ENCODE measurements around the gene GINS3. TPM values are rescaled to one million over a fixed set of nuclear protein-coding genes. Genes with fewer than 3 reads are reported as not detected.

The GINS3 gene
- total and polyA plus RNA-seq, 8 donors: 0.56 to 2.0 (median 0.90) TPM

DNA sequence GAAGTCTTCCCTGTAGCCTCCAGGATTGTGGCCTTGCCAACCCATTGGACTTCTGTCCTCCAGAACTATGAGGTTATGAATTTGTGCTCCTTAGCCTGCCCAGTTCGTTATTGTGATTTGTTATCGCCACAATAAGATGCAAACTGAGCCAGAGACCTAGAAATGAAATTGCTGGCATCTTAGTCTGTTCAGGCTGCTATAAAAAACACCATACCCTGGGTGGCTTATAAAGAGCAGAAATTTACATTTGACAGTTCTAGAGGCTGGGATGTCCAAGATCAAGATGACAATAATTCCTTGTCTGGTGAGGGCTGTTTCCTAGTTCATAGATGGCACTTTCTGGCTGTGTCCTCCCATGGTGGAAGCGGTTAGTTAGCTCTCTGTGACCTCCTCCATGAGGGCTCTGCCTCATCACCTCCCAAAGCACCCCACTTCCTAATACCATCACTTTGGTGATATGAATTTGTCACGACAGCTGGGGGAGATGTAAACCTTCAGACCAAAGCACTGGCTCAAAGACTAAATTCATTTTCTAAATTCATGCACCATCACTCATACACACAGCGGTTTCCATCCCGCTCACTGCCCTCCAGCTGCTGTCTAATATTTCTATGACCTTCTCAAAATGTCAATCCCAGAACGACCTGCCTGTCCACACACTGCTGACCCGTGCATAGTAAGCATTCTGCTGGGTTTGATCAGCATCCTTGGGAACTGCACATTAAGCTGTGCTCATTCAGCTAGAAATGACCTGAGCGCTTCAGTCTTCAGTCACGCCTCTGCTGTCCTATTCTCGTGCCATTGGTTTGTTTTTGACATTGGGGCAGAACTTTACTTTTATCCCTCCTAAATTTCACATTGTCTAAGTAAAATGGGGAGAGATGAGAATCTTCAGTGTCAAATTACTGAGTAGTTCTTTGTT, 36.6 kb downstream of the GINS3 start:
- intact Hi-C loops (cut with DNase I): no loop called here
- H3K9me3 ChIP-seq: no peaks in the 10 kb centered on the region
- DNase-seq: no peak
- H3K36me3 ChIP-seq: no peaks in the 10 kb centered on the region
- no peak overlapping the region for H3K27ac ChIP-seq
- no peak overlapping the region for H3K4me3 ChIP-seq
- no peaks in the 10 kb centered on the region for H3K27me3 ChIP-seq
- FAIRE-seq: no peak
- no peaks in the 10 kb centered on the region for H3K4me1 ChIP-seq
- 63 to 68% methylated on average over 11 of the region's 11 CpGs for WGBS, 2 donors
- no peak for ATAC-seq
- TF ChIP-seq, protein P1, sequence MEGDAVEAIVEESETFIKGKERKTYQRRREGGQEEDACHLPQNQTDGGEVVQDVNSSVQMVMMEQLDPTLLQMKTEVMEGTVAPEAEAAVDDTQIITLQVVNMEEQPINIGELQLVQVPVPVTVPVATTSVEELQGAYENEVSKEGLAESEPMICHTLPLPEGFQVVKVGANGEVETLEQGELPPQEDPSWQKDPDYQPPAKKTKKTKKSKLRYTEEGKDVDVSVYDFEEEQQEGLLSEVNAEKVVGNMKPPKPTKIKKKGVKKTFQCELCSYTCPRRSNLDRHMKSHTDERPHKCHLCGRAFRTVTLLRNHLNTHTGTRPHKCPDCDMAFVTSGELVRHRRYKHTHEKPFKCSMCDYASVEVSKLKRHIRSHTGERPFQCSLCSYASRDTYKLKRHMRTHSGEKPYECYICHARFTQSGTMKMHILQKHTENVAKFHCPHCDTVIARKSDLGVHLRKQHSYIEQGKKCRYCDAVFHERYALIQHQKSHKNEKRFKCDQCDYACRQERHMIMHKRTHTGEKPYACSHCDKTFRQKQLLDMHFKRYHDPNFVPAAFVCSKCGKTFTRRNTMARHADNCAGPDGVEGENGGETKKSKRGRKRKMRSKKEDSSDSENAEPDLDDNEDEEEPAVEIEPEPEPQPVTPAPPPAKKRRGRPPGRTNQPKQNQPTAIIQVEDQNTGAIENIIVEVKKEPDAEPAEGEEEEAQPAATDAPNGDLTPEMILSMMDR (IDR thresholded peaks at IDR 0.05): no peak

DNA sequence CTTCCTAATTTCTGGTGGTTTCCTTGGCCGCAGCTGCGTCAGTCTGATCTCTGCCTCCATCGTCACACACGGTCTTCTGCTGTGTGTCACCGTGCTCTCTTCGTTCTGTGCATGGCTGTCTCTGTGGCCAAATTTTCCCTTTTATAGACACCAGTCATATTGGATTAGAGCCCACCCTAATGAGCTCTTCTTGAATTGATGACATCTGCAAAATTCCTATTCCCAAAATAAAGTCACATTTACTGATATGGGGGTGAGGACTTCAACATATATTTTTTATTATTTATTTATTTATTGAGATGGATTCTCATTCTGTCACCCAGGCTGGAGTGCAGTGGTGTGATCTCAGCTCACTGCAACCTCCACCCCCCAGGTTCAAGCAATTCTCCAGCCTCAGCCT, 38.4 kb downstream of the GINS3 start:
- Histone ChIP-seq H3K27me3 (no peaks in the 10 kb centered on the region), H3K9me3 (no peaks in the 10 kb centered on the region), H3K27ac (no peak overlapping the region), H3K36me3 (no peaks in the 10 kb centered on the region), H3K4me3 (no peak overlapping the region), H3K4me1 (no peaks in the 10 kb centered on the region)
- intact Hi-C loops (cut with DNase I): no loop called here
- DNase-seq: no peak
- WGBS, 2 donors: 76 to 90% methylated on average over 6 of the region's 6 CpGs
- ATAC-seq: no peak
- TF ChIP-seq, protein P1 (IDR thresholded peaks at IDR 0.05): no peak
- FAIRE-seq: no peak

GRCh38 chr16:58433569-58433951, 41.3 kb downstream of the GINS3 start:
- DNase-seq (no peak), FAIRE-seq (no peak), ATAC-seq (no peak)
- TF ChIP-seq, protein P1 (IDR thresholded peaks at IDR 0.05): no peak
- H3K27ac ChIP-seq: no peak overlapping the region
- 70 to 72% methylated on average over 4 of the region's 4 CpGs for WGBS, 2 donors
- intact Hi-C loops (cut with DNase I): no loop called here
- no peak overlapping the region for H3K4me3 ChIP-seq
- H3K27me3 ChIP-seq: no peaks in the 10 kb centered on the region
- no peaks in the 10 kb centered on the region for H3K4me1 ChIP-seq
- no peaks in the 10 kb centered on the region for H3K9me3 ChIP-seq
- no peaks in the 10 kb centered on the region for H3K36me3 ChIP-seq

GRCh38 chr16:58435779-58436178, 43.5 kb downstream of the GINS3 start:
- Histone ChIP-seq H3K4me1 (no peaks in the 10 kb centered on the region), H3K4me3 (no peak overlapping the region), H3K9me3 (no peaks in the 10 kb centered on the region), H3K27ac (no peak overlapping the region), H3K27me3 (no peaks in the 10 kb centered on the region), H3K36me3 (no peaks in the 10 kb centered on the region)
- no peak for DNase-seq
- 62 to 77% methylated on average over 2 of the region's 2 CpGs for WGBS, 2 donors
- FAIRE-seq: no peak
- TF ChIP-seq, protein P1 (IDR thresholded peaks at IDR 0.05): no peak
- ATAC-seq: no peak
- intact Hi-C loops (cut with DNase I): no loop called here

DNA sequence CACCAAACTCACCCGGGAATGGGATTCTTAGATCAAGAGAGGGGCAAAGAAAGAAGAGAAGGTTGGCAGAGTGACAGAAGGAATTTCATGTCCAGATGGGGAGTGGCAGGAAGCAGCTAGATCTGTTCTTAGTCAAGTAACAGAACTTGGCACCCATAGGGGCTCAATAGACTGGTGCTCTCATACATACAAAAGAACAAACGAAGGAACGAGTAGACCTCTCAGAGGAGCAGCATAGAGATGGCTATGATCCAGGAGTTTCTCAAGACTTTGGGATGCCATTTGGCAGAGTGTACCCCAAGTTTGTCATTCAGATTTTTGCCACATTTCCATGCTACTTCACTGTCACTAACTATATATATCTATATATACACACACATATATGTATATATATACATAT, 47.9 kb downstream of the GINS3 start:
- intact Hi-C loops (cut with DNase I): no loop called here
- Histone ChIP-seq H3K27ac (no peak overlapping the region), H3K4me3 (no peak overlapping the region), H3K4me1 (no peaks in the 10 kb centered on the region), H3K36me3 (no peaks in the 10 kb centered on the region), H3K27me3 (no peaks in the 10 kb centered on the region), H3K9me3 (no peaks in the 10 kb centered on the region)
- ATAC-seq: no peak
- no peak for DNase-seq
- TF ChIP-seq, protein P1 (IDR thresholded peaks at IDR 0.05): no peak
- no peak for FAIRE-seq
- 72 to 83% methylated on average over 3 of the region's 3 CpGs for WGBS, 2 donors
